Ishikawa (cell line): ENCODE data around the gene CSPG5.

Source experiments
- CEBPB ChIP-seq: IDR thresholded peaks from 2 replicates; pipeline ENCODE4 v1.6.1; 2012
- CREB1 ChIP-seq: IDR thresholded peaks from 2 replicates; pipeline ENCODE4 v1.6.1; 2012; ENCODE audit warnings: low read depth
- EGR1 ChIP-seq: IDR thresholded peaks from 2 replicates; pipeline ENCODE4 v1.6.1; 2012
- EP300 ChIP-seq: IDR thresholded peaks from 2 replicates; pipeline ENCODE4 v1.6.1; 2012; ENCODE audit warnings: borderline replicate concordance
- FOXM1 ChIP-seq: IDR thresholded peaks from 2 replicates; pipeline ENCODE4 v1.6.1; 2012; ENCODE audit warnings: low read depth, borderline replicate concordance
- MAX ChIP-seq: IDR thresholded peaks from 2 replicates; pipeline ENCODE4 v1.6.1; 2012
- NFIC ChIP-seq: IDR thresholded peaks from 2 replicates; pipeline ENCODE4 v1.6.1; 2012
- RAD21 ChIP-seq: IDR thresholded peaks from 2 replicates; pipeline ENCODE4 v1.6.1; 2012; ENCODE audit warnings: low read depth
- REST ChIP-seq: IDR thresholded peaks from 2 replicates; pipeline ENCODE4 v1.6.1; 2012; ENCODE audit warnings: low read depth, mild to moderate bottlenecking
- TAF1 ChIP-seq: IDR thresholded peaks from 2 replicates; pipeline ENCODE4 v1.6.1; 2012; ENCODE audit warnings: low read depth, mild to moderate bottlenecking
- TCF12 ChIP-seq: IDR thresholded peaks from 2 replicates; pipeline ENCODE4 v1.6.1; 2012; ENCODE audit warnings: low read depth
- TEAD4 ChIP-seq: IDR thresholded peaks from 2 replicates; pipeline ENCODE4 v1.6.1; 2012
- USF1 ChIP-seq: IDR thresholded peaks from 2 replicates; pipeline ENCODE4 v1.6.1; 2012
- YY1 ChIP-seq: IDR thresholded peaks from 2 replicates; pipeline ENCODE4 v1.6.1; 2012; ENCODE audit warnings: low read depth
- ZBTB7A ChIP-seq: IDR thresholded peaks from 2 replicates; pipeline ENCODE4 v1.6.1; 2012; ENCODE audit warnings: low read depth

Gene CSPG5

DNA sequence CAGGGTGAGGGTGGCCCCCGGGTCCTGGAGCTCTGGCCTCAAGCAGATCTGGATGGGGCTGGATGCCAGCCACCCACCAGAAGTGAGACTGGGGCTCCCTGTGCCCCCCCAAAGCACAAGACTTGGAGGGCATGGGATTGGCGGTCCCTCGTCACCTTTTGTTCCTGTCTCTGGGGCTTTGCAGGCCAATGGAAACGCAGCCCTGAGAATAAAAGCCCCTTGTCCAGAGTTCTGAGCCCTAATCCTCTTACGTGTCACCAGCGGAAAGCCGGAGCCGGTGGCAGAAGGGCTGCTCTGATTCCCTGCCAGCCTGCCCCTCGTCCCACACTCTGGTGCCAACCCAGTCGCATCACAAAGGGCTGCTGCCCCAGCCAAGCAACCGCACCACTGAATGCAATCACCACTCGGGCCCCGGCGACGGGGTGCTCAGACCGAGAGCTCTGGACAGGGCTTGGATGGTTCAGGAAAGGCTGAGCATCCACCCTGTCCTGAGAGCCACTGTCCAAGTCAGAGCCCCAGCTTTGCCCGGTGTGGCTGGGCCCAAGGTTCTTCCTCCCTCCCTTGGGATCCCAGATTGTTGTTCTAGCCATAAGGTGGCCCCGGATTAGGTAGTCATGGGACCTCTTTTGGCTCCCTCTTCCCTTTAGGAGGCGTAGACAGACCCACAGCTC, 42.3 kb downstream of the CSPG5 start:
- TF ChIP-seq EP300 (no peak), TAF1 (no peak), ZBTB7A (no peak), NFIC (no peak), TEAD4 (no peak), RAD21 (no peak), CREB1 (no peak), USF1 (no peak), TCF12 (no peak), EGR1 (no peak), REST (no peak), MAX (no peak), CEBPB (no peak)

GRCh38 chr3:47533996-47534454, 44.6 kb downstream of the CSPG5 start:
- no peak for TF ChIP-seq MAX
- TF ChIP-seq RAD21, result no peak
- TF ChIP-seq CEBPB, result no peak
- no peak for TF ChIP-seq USF1
- no peak for TF ChIP-seq FOXM1
- TF ChIP-seq YY1, result no peak
- TF ChIP-seq NFIC, result no peak
- TF ChIP-seq TAF1, result no peak
- TF ChIP-seq TCF12, result no peak
- TF ChIP-seq TEAD4, result no peak

DNA sequence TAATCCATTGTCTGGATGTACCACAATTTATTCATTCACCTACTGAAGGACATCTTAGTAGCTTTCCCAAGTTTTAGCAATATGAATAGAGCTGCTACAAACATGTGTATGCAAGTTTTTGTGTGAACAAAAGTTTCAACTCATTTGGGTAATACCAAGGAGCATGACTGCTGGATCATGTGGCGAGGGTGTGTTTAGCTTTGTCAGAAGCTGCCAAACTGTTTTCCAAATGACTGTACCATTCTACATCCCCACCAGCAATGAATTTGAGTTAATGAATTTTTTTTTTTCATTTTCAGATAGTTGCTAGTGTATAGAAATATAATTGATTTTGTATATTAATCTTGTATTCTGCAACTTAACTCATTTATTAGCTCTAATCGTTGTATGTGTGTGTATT, 45.2 kb downstream of the CSPG5 start:
- TF ChIP-seq EP300, result no peak
- no peak for TF ChIP-seq CREB1

DNA sequence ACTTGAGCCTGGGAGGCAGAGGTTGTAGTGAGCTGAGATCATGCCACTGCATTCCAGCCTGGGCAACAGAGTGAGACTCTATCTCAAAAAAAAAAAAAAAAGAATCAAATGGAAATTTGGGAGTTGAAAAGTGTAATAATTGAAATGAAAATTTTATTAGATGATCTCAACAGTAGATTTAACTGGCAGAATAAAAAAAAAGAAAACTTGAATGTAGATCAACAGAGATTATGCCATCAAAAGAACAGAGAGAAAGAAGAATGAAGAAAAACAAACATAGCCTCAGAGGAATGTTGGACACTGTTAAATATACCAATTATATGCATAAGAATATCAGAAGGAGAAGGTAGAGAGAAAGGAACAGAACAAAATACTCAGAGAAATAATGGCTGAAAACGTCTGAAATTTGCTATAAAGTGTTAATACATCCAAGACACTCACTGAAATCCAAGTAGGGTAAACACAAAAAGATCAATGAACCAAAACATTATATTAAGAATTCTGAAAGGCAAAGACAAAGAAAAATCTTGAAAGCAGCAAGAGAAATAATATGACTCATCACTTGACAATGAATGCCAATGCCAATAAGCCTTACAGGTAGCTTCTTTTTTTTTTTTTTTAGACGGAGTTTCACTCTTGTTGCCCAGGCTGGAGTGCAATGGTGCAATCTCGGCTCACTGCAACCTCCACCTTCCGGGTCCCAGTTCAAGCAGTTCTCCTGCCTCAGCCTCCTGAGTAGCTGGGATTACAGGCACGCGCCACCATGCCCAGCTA, 50.5 kb downstream of the CSPG5 start:
- TF ChIP-seq CEBPB (0 out of 2 replicates have a peak, but pooled peaks have one; percentile 10), TEAD4 (peak; percentile 2; the same call in 1 of the 2 replicates), EP300 (no peak; the same call in 1 of the 2 replicates), EGR1 (no peak)

DNA sequence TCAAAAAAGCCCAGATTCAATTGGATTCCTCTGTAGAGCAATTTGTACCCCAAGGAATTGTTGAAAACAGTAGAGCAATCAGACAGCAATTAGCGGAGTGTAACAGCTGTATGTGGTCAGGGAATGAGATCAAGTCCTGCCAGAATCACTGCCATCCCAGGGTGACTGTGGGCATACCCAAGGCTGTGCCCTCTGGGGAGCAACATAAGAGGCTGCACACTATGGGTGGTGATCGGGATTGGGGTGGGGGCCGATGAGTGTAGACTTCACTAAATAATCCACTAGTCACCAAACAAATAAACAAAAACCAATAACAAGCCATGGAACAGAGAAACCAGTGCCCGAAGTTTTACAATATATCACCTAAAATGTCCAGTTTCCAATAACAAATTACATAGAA, 53.0 kb downstream of the CSPG5 start:
- TF ChIP-seq YY1 (no peak), USF1 (no peak), REST (no peak), FOXM1 (no peak), TCF12 (no peak), TEAD4 (no peak), ZBTB7A (no peak), MAX (no peak), CEBPB (no peak), EGR1 (no peak)
